Neutrophil (primary cell): ENCODE measurements around the gene EXOC3L1.

Experiments used
- H3K27ac ChIP-seq: fragments of 200-600 bp; sonication (generic); 2 replicates; pipeline ENCODE4 v1.5.1; 2016; ENCODE audit warnings: mild to moderate bottlenecking, moderate library complexity
- H3K27me3 ChIP-seq: fragments of 200-600 bp; sonication (generic); 2 replicates; pipeline ENCODE4 v1.6.0; 2016; ENCODE audit warnings: mild to moderate bottlenecking
- H3K36me3 ChIP-seq: fragments of 200-600 bp; sonication (generic); 2 replicates; pipeline ENCODE4 v1.5.1; 2017
- H3K4me1 ChIP-seq, 2 experiments: fragments of 200-600 bp in 1 of 2; sonication (generic) in 1 of 2; 1 replicate in 1 of 2; 2 replicates in 1 of 2; pipeline versions ENCODE4 v1.5.1 to v1.6.1; 2013 to 2016; ENCODE audit warnings: low read depth in 1 of 2, low read length in 1 of 2, mild to moderate bottlenecking in 1 of 2, moderate library complexity in 1 of 2; ENCODE audit not compliant: control insufficient read depth in 1 of 2, insufficient read depth in 1 of 2
- H3K4me3 ChIP-seq, 2 experiments: fragments of 200-600 bp in 1 of 2; sonication (generic) in 1 of 2; 1 replicate in 1 of 2; 2 replicates in 1 of 2; pipeline ENCODE4 v1.5.1; 2013 to 2016; ENCODE audit warnings: low read depth in 1 of 2, low read length in 1 of 2, mild to moderate bottlenecking in 1 of 2, moderate library complexity in 1 of 2
- H3K9me3 ChIP-seq: fragments of 200-600 bp; sonication (generic); 2 replicates; pipeline ENCODE4 v1.5.1; 2016
- TF ChIP-seq, protein P1 (sequence below): fragments of 200-600 bp; sonication (generic); IDR thresholded peaks from 2 replicates; pipeline ENCODE4 v1.5.1; 2016; ENCODE audit warnings: antibody characterized with exemption

Gene EXOC3L1

DNA sequence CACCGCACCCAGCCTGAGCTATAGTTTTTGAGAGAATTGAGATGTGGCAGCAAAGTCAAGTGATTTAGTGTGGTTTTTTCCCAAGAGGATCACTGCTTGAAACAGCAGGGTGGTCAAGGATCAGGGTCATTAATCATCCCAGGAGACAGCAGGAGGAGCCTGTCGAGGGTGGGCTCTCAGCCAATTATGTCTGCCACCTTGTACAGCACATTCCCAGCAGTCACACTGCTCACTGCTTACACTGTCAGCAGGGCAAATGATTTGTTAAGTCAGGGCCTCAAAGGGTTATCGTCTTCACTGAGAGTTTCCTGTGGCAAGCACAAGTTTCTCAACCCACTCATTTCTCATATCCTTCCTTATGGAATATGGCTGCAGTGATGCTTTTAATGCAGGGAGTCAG is 52.3 kb downstream of the EXOC3L1 start:
- no peaks in the 10 kb centered on the region for H3K9me3 ChIP-seq
- TF ChIP-seq, protein P1, sequence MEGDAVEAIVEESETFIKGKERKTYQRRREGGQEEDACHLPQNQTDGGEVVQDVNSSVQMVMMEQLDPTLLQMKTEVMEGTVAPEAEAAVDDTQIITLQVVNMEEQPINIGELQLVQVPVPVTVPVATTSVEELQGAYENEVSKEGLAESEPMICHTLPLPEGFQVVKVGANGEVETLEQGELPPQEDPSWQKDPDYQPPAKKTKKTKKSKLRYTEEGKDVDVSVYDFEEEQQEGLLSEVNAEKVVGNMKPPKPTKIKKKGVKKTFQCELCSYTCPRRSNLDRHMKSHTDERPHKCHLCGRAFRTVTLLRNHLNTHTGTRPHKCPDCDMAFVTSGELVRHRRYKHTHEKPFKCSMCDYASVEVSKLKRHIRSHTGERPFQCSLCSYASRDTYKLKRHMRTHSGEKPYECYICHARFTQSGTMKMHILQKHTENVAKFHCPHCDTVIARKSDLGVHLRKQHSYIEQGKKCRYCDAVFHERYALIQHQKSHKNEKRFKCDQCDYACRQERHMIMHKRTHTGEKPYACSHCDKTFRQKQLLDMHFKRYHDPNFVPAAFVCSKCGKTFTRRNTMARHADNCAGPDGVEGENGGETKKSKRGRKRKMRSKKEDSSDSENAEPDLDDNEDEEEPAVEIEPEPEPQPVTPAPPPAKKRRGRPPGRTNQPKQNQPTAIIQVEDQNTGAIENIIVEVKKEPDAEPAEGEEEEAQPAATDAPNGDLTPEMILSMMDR = no peak
- no peak overlapping the region for H3K4me3 ChIP-seq
- no peaks in the 10 kb centered on the region for H3K27me3 ChIP-seq
- H3K4me1 ChIP-seq = peaks cover 31 to 32% of the 10 kb centered on the region in 2 experiments
- H3K36me3 ChIP-seq = peaks cover 81% of the 10 kb centered on the region
- peak overlapping the region; percentile 32 for H3K27ac ChIP-seq
